Measurements from ENCODE around the gene RND1. TPM values are rescaled to one million over a fixed set of nuclear protein-coding genes. Genes with fewer than 3 reads are reported as not detected.
"Not testable (repeated sequence)": the region's sequence is repeated elsewhere in the genome, so short reads cannot be mapped to it uniquely, and the experiment has no call there.

RND1 gene
- total RNA-seq, 2 experiments from 2014 or later: 2.6 to 3.1 TPM

DNA sequence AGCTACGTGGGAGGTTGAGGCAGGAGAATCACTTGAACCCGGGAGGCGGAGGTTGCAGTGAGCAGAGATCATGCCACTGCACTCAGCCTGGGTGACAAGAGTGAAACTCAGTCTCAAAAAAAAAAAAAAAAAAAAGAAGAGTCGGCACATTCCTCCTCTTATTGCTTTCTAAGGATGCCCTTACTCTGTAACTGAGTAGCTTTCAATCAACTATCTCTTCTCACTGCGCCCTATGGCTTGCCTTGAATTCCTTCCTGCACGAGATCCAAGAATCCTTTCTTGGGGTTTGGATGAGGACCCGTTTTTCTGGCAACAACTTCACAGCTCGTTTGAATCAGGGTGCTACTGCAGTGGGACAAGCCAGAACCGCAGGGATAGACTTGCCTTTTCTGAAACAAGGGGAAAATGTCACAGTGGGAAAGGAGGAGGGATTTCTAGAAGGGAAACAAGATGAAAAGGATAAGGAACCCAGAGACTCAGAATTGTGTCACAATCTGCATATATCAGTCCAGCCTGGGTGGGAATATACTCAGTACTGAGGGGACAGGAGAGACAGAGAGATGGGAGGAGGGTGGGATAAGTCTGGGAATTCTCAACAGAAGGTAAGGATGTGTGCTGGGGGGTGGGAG is 16.1 kb upstream of the RND1 start:
- Mint-ChIP-seq H3K4me1 (peaks cover 4% of the 10 kb centered on the region), H3K27ac (no peak overlapping the region), H3K4me3 (no peak overlapping the region), H3K27me3 (peaks cover 28% of the 10 kb centered on the region), H3K9me3 (no peaks in the 10 kb centered on the region), H3K36me3 (no peaks in the 10 kb centered on the region)
- DNase-seq: no peak

DNA sequence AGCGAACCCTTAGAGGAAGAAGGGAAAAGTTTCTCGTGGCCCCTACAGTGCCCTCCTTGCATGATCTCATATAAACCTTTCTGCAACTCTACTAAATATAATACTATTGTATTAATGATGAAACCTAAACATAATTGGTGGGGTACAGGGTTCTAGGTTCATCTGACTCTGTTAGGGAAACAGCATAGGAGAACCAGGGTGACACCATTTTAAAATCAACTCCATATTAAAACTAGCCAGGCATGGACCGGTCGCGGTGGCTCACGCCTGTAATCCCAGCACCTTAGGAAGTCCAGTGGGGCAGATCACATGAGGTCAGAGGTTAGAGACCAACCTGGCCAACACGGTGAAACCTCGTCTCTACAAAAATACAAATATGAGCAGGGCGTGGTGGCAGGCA is 15.0 kb upstream of the RND1 start:
- Mint-ChIP-seq H3K4me3 (no peak overlapping the region), H3K4me1 (peaks cover 4% of the 10 kb centered on the region), H3K27me3 (peaks cover 28% of the 10 kb centered on the region), H3K27ac (no peak overlapping the region), H3K36me3 (no peaks in the 10 kb centered on the region), H3K9me3 (no peaks in the 10 kb centered on the region)
- no peak for DNase-seq

DNA sequence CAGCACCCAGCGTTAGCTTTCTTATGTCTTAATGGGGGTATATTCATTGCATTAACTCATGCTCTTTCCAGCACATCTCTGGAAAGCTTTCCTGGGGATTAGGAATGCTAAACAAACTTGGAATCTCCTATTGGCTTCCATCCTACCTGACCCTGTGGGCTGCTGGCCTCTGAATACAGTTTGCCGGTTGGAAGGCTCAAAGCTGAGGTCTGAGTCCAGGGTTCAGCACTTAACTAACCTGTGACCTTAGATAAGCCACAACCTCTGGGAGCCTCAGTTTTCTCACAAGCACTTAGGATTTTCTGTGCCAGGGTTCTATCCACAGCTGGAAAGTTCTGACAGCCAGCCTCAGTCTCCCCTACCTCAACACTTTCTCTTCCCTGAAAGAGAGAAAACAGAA is 12.9 kb upstream of the RND1 start:
- Mint-ChIP-seq H3K27ac (no peak overlapping the region), H3K9me3 (no peaks in the 10 kb centered on the region), H3K4me1 (peaks cover 4% of the 10 kb centered on the region), H3K36me3 (no peaks in the 10 kb centered on the region), H3K27me3 (peaks cover 28% of the 10 kb centered on the region), H3K4me3 (no peak overlapping the region)
- no peak for DNase-seq

DNA sequence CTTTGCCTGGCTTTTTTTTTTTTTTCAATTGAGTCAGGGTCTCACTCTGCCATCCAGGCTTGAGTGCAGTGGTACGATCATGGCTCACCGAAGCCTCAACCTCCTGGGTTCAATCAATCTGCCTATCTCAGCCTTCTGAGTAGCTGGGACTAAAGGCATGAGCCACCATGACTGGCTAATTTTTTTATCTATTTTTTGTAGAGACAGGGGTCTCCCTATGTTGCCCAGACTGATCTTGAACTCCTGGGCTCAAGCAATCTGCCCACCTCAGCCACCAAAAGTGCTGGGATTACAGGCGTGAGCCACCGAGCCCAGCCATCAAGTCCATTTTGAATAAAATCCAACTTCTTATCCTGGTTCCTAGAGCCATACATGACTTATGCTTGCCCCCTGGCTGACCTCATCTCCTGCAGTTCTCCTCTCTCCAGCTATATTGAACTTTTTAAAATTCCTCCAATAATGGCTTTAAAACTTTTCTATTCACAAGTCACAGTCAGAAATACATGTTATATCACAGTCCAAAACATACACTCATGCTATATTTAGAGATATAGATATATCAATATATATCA is 10.4 kb upstream of the RND1 start:
- no peak for DNase-seq
- Mint-ChIP-seq H3K4me1 (no peaks in the 10 kb centered on the region), H3K9me3 (no peaks in the 10 kb centered on the region), H3K27me3 (peaks cover 13% of the 10 kb centered on the region), H3K27ac (no peak overlapping the region), H3K4me3 (no peak overlapping the region), H3K36me3 (no peaks in the 10 kb centered on the region)

DNA sequence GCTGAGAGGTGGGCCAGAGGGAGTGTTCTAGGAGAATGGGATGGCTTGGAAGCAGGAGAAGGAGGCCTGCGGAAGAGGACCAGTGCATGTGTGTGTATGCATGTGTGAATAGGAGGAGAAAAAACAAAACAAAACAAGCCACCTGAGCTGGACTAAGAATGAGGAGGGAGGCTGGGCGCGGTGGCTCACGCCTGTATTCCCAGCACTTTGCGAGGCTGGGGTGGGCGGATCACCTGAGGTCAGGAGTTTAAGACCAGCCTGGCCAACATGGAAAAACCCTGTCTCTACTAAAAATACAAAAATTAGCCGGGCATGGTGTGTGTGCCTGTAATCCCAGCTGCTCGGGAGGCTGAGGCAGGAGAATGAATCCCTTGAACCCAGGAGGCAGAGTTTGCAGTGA is 7.9 kb upstream of the RND1 start:
- H3K9me3 Mint-ChIP-seq, H3K36me3 Mint-ChIP-seq, H3K27ac Mint-ChIP-seq, H3K4me3 Mint-ChIP-seq, DNase-seq, H3K27me3 Mint-ChIP-seq, H3K4me1 Mint-ChIP-seq: not testable (repeated sequence)

DNA sequence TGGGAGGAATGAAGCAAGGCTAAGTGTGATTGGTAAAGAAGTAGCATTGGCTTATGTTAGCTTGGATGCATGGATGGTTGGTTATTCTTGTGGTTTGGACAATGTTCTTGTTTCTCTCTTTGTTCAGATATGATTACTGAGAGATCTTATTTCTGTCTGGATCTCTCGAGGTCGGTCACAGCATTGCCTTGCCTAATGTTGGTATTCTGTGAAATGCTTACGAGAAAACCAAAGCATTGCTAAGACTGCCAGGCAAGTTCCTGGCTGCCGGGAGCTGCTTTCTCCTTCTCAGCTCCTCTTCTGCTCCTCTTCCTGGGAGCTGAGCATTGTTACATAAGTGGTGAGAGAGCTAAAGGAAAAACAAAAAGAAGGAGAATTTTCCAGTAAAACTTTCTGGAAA is 7.4 kb upstream of the RND1 start:
- Mint-ChIP-seq H3K36me3 (no peaks in the 10 kb centered on the region), H3K27me3 (no peaks in the 10 kb centered on the region), H3K27ac (no peak overlapping the region), H3K4me1 (no peaks in the 10 kb centered on the region), H3K4me3 (no peak overlapping the region), H3K9me3 (no peaks in the 10 kb centered on the region)
- no peak for DNase-seq

DNA sequence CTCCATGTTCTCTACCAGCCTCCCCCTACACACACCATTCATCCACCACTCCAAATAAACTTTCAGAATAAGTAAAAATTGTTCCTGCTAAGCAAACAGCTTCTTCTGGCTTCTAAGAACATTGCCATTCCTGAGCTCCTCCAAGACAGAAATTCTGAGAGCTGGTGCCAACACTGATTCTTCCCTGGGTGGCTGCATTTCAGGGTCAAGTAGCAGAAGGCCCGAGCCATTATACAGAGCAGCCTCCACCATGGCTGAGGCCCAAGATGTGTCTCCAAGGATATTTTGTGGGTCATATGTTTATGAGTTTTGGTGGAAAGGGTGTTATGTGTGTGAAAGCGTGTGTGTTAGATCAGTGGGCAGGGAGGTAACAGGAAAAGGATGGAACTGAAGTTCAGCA is 3.5 kb upstream of the RND1 start:
- H3K4me1 Mint-ChIP-seq: peaks cover 18% of the 10 kb centered on the region
- no peak for DNase-seq
- no peaks in the 10 kb centered on the region for H3K9me3 Mint-ChIP-seq
- H3K27me3 Mint-ChIP-seq: peaks cover 10% of the 10 kb centered on the region
- no peak overlapping the region for H3K4me3 Mint-ChIP-seq
- no peak overlapping the region for H3K27ac Mint-ChIP-seq
- no peaks in the 10 kb centered on the region for H3K36me3 Mint-ChIP-seq

DNA sequence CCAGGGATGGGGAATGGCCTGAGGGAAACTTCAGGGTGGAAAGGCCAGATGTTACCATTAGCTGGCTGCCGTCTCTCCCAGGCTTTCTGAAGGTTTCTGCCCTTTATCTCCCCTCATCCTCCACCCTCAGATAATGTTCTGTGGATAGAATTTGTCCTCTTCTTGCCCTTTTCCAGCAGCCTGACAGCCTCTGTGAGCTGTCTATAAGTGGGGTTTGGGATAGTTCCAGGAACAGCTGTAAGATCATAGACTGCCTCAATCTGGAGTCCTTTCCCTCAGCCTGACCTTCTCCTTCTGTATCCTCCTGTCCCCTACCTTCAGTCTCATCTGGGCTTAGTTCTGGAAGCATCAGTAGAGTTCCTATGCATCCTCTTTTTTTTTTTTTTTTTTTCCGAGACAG is 2.8 kb upstream of the RND1 start:
- H3K4me1 Mint-ChIP-seq: peaks cover 21% of the 10 kb centered on the region
- no peak for DNase-seq
- no peaks in the 10 kb centered on the region for H3K36me3 Mint-ChIP-seq
- H3K27ac Mint-ChIP-seq: no peak overlapping the region
- H3K4me3 Mint-ChIP-seq: no peak overlapping the region
- peaks cover 17% of the 10 kb centered on the region for H3K27me3 Mint-ChIP-seq
- H3K9me3 Mint-ChIP-seq: no peaks in the 10 kb centered on the region

DNA sequence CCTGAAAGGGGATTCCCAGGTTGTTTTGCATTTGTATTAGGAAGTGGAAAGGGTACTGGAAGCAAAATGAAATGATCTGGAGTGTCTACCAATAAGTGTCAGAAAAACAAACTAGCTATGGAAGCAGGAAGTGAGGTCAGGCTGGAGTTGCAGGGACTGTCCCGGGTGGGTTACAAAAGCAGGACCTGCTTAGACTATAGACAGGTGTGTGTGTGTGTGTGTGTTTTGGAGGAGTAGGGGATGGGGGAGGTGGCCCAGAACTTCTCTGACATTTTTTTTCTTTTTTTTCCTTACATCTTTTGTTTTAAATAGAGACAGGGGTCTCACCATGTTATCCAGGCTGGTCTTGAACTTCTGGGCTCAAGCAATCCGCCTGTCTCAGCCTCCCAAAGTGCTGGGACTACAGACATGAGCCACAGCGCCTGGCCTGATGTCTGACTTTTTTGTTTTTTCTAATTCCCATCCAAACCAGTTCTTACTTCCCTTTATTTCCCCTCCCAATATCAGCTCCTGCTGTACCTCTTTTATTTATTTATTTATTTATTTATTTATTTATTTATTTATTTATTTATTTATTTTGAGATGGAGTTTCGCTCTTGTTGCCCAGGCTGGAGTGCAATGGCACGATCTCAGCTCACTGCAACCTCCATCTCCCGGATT is 512 bp upstream of the RND1 start:
- DNase-seq: no peak
- Mint-ChIP-seq H3K9me3 (no peaks in the 10 kb centered on the region), H3K27ac (peak overlapping the region; percentile 92), H3K27me3 (peaks cover 38% of the 10 kb centered on the region), H3K36me3 (peaks cover 8% of the 10 kb centered on the region), H3K4me1 (peaks cover 21% of the 10 kb centered on the region), H3K4me3 (peak overlapping the region; percentile 90)

DNA sequence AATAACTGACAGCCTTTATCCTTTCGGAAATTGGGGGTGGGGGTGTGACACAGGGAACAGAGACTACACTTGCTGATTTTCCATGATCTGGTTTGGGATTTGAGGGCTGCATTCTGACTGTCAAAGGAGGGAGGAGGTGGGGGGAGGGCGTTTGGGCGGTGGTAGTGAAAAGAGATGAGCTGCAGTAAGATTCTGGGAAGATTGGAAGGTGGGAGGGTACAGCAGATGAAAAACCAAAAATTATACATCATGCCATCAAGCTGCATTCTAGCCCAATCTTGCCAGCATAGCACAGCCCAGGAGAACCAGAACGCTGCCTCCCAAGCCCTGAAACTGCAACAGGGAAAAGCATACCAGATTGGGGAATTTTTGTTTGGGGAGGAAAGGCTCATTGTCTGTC is 2.4 kb downstream of the RND1 start:
- Mint-ChIP-seq H3K36me3 (peaks cover 10% of the 10 kb centered on the region), H3K4me3 (no peak overlapping the region), H3K4me1 (peaks cover 21% of the 10 kb centered on the region), H3K27ac (no peak overlapping the region), H3K9me3 (no peaks in the 10 kb centered on the region), H3K27me3 (peaks cover 38% of the 10 kb centered on the region)
- no peak for DNase-seq

DNA sequence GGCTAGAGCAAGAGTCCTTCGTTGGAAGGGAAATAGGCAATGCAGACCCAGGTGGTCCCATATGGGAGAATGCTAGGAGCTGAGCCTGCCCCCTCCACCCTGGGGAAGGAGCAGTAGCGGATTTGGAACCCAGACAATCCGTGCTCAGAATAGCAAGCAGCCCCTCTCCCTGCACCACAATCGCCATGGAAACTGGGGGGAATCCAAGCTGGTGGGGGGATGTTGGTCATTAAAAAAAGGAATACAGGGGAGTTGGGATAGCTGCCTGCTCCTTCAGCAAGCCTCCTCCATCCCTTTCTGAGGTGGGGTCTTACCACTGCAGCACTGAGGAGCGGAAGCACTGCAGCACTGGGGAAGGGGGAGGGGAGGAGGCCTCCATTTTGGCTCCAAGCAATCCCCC is 2.9 kb downstream of the RND1 start:
- Mint-ChIP-seq H3K36me3 (peaks cover 10% of the 10 kb centered on the region), H3K4me3 (no peak overlapping the region), H3K27me3 (peaks cover 38% of the 10 kb centered on the region), H3K4me1 (peaks cover 21% of the 10 kb centered on the region), H3K9me3 (no peaks in the 10 kb centered on the region), H3K27ac (no peak overlapping the region)
- DNase-seq: no peak

DNA sequence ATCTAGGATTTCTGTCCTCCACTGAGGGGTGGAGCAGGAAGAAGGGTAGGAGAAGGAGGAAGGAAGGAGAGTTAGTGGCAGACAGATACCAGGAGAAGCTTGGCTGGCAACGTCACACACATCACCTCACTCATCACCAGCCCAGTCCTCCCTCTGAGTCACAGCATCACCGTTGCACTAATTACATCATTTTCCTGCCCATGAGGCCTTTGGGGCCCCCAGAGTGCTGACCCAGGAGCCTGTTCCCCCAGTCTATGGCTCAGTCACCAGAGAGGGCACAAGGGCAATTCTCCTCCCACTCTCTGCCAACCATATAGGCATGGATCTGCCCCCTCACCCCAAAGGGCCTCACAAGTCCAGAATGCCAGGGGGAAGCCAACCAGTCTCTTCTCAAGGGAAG is 4.6 kb downstream of the RND1 start:
- H3K27ac Mint-ChIP-seq: no peak overlapping the region
- no peaks in the 10 kb centered on the region for H3K9me3 Mint-ChIP-seq
- DNase-seq: no peak
- H3K36me3 Mint-ChIP-seq: peaks cover 10% of the 10 kb centered on the region
- peaks cover 38% of the 10 kb centered on the region for H3K27me3 Mint-ChIP-seq
- H3K4me3 Mint-ChIP-seq: no peak overlapping the region
- peaks cover 19% of the 10 kb centered on the region for H3K4me1 Mint-ChIP-seq

DNA sequence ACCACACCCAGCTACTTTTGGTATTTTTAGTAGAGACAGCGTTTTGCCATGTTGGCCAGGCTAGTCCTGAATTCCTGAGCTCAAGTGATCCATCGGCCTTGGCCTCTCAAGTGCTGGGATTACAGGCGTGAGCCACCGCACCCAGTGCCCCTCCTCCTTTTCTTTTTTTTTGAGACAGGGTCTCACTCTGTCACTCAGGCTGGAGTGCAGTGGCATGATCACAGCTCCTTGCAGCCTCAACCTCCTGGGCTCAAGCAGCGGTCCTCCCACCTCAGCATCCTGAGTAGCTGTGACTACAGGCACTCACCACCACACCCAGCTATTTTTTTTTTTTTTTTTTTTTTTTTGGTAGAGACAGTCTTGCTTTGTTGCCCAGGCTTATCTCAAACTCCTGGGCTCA is 5.4 kb downstream of the RND1 start:
- not testable (repeated sequence) for H3K36me3 Mint-ChIP-seq, H3K9me3 Mint-ChIP-seq, DNase-seq, H3K27ac Mint-ChIP-seq, H3K4me3 Mint-ChIP-seq
- Mint-ChIP-seq H3K27me3 (peaks cover 38% of the 10 kb centered on the region), H3K4me1 (peaks cover 12% of the 10 kb centered on the region)

DNA sequence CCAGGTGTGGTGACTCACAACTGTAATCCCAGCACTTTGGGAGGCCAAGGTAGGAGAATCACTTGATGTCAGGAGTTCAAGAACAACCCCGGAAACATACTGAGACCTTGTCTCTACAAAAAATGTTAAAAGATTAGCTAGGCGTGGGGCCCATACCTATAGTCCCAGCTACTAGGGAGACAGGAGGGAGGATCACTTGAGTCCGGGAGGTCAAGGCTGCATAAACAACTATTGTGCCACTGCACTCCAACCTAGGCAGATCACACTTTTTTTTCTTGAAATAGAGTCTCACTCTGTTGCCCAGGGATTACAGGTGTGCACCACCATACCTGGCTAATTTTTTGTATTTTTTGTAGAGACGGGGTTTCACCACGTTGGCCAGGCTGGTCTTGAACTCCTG is 6.1 kb downstream of the RND1 start:
- no peak for DNase-seq
- Mint-ChIP-seq H3K27me3 (peaks cover 32% of the 10 kb centered on the region), H3K36me3 (peaks cover 10% of the 10 kb centered on the region), H3K9me3 (no peaks in the 10 kb centered on the region), H3K4me3 (no peak overlapping the region), H3K4me1 (peaks cover 6% of the 10 kb centered on the region), H3K27ac (no peak overlapping the region)

DNA sequence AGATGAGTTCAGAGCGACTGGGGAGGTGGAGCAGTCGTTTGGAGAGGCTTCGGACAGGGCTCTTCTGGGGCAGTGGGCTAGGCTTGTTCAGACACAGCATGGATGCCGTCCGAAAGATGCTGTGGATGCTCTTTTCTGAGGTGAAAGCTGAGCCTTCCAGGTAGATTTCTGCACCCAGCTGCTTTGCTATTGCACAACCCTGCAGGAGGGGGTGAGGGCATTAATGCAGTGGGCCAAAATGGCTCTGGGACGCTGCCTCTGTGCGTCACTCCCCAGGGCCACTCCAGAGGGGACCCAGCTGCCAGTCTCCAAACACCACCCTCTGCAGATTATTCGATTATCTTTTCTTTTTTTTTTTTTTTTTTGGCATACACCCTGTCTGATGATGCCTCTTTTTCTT is 7.6 kb downstream of the RND1 start:
- peaks cover 10% of the 10 kb centered on the region for H3K36me3 Mint-ChIP-seq
- peaks cover 17% of the 10 kb centered on the region for H3K27me3 Mint-ChIP-seq
- DNase-seq: no peak
- peaks cover 5% of the 10 kb centered on the region for H3K4me1 Mint-ChIP-seq
- H3K4me3 Mint-ChIP-seq: no peak overlapping the region
- no peak overlapping the region for H3K27ac Mint-ChIP-seq
- H3K9me3 Mint-ChIP-seq: no peaks in the 10 kb centered on the region
